ENCODE data around the gene ADCY2.

Gene ADCY2

GRCh38 chr5:7625740-7626139 lies 229.8 kb downstream of the ADCY2 start:
- Histone ChIP-seq H3K4me3 (ENCODE audit: low read length) (no peak overlapping the region), H4K20me1 (ENCODE audit: insufficient read depth, low read length) (no peaks in the 10 kb centered on the region), H3K79me2 (ENCODE audit: low read length) (no peaks in the 10 kb centered on the region), H3K4me2 (ENCODE audit: low read length) (no peak overlapping the region), H3K27me3 (ENCODE audit: low read depth, low read length) (no peaks in the 10 kb centered on the region), H2AFZ (ENCODE audit: low read depth, low read length) (no peak overlapping the region), H3K36me3 (replicated peaks; ENCODE audit: low read depth, low read length) (no peaks in the 10 kb centered on the region), H3K9ac (ENCODE audit: low read length) (no peak overlapping the region), H3K4me1 (ENCODE audit: low read length) (no peaks in the 10 kb centered on the region), H3K27ac (ENCODE audit: low read length) (no peak overlapping the region), H3K9me3 (ENCODE audit: insufficient read depth, low read length) (no peaks in the 10 kb centered on the region)
- TF ChIP-seq EZH2phosphoT487 (IDR thresholded peaks at IDR 0.05; ENCODE audit: low read depth) (no peak), CTCF (IDR thresholded peaks at IDR 0.05; ENCODE audit: low read depth, low read length) (no peak)

- H3K27ac ChIP-seq (ENCODE audit: low read length): no peak overlapping the region
- no peak overlapping the region for H3K4me2 ChIP-seq (ENCODE audit: low read length)
- no peaks in the 10 kb centered on the region for H3K79me2 ChIP-seq (ENCODE audit: low read length)
- H3K27me3 ChIP-seq (ENCODE audit: low read depth, low read length): no peaks in the 10 kb centered on the region
- no peak overlapping the region for H3K4me3 ChIP-seq (ENCODE audit: low read length)
- TF ChIP-seq CTCF (IDR thresholded peaks at IDR 0.05; ENCODE audit: low read depth, low read length): no peak
- TF ChIP-seq EZH2phosphoT487 (IDR thresholded peaks at IDR 0.05; ENCODE audit: low read depth): no peak
- H3K9ac ChIP-seq (ENCODE audit: low read length): no peak overlapping the region
- H4K20me1 ChIP-seq (ENCODE audit: insufficient read depth, low read length): no peaks in the 10 kb centered on the region
- H3K9me3 ChIP-seq (ENCODE audit: insufficient read depth, low read length): no peaks in the 10 kb centered on the region
- no peak overlapping the region for H2AFZ ChIP-seq (ENCODE audit: low read depth, low read length)
- no peaks in the 10 kb centered on the region for H3K36me3 ChIP-seq (replicated peaks; ENCODE audit: low read depth, low read length)
- H3K4me1 ChIP-seq (ENCODE audit: low read length): no peaks in the 10 kb centered on the region
Measured at GRCh38 chr5:7628248-7628647, 232.3 kb downstream of the ADCY2 start.

GRCh38 chr5:7628820-7629219 lies 232.9 kb downstream of the ADCY2 start:
- no peak overlapping the region for H2AFZ ChIP-seq (ENCODE audit: low read depth, low read length)
- H3K27me3 ChIP-seq (ENCODE audit: low read depth, low read length): no peaks in the 10 kb centered on the region
- no peak overlapping the region for H3K27ac ChIP-seq (ENCODE audit: low read length)
- TF ChIP-seq CTCF (IDR thresholded peaks at IDR 0.05; ENCODE audit: low read depth, low read length): no peak
- no peak for TF ChIP-seq EZH2phosphoT487 (IDR thresholded peaks at IDR 0.05; ENCODE audit: low read depth)
- no peaks in the 10 kb centered on the region for H4K20me1 ChIP-seq (ENCODE audit: insufficient read depth, low read length)
- no peak overlapping the region for H3K9ac ChIP-seq (ENCODE audit: low read length)
- no peaks in the 10 kb centered on the region for H3K79me2 ChIP-seq (ENCODE audit: low read length)
- no peaks in the 10 kb centered on the region for H3K36me3 ChIP-seq (replicated peaks; ENCODE audit: low read depth, low read length)
- H3K9me3 ChIP-seq (ENCODE audit: insufficient read depth, low read length): no peaks in the 10 kb centered on the region
- no peak overlapping the region for H3K4me2 ChIP-seq (ENCODE audit: low read length)
- no peaks in the 10 kb centered on the region for H3K4me1 ChIP-seq (ENCODE audit: low read length)
- no peak overlapping the region for H3K4me3 ChIP-seq (ENCODE audit: low read length)

- no peak overlapping the region for H3K27ac ChIP-seq (ENCODE audit: low read length)
- H3K36me3 ChIP-seq (replicated peaks; ENCODE audit: low read depth, low read length): no peaks in the 10 kb centered on the region
- no peak for TF ChIP-seq EZH2phosphoT487 (IDR thresholded peaks at IDR 0.05; ENCODE audit: low read depth)
- no peak for TF ChIP-seq CTCF (IDR thresholded peaks at IDR 0.05; ENCODE audit: low read depth, low read length)
- H2AFZ ChIP-seq (ENCODE audit: low read depth, low read length): no peak overlapping the region
- no peaks in the 10 kb centered on the region for H3K27me3 ChIP-seq (ENCODE audit: low read depth, low read length)
- no peak overlapping the region for H3K4me3 ChIP-seq (ENCODE audit: low read length)
- H3K79me2 ChIP-seq (ENCODE audit: low read length): no peaks in the 10 kb centered on the region
- no peaks in the 10 kb centered on the region for H3K9me3 ChIP-seq (ENCODE audit: insufficient read depth, low read length)
- no peaks in the 10 kb centered on the region for H4K20me1 ChIP-seq (ENCODE audit: insufficient read depth, low read length)
- no peak overlapping the region for H3K4me2 ChIP-seq (ENCODE audit: low read length)
- no peak overlapping the region for H3K9ac ChIP-seq (ENCODE audit: low read length)
- no peaks in the 10 kb centered on the region for H3K4me1 ChIP-seq (ENCODE audit: low read length)
Measured at GRCh38 chr5:7629561-7629960, 233.6 kb downstream of the ADCY2 start.

Data from OCI-LY3 (cell line).